ENCODE data around the gene PTH1R.

- no peak for TF ChIP-seq CTCF (IDR thresholded peaks at IDR 0.05)
- TF ChIP-seq POLR2A (IDR thresholded peaks at IDR 0.05): no peak
Observed at GRCh38 chr3:46897031-46897430, 19.5 kb downstream of the PTH1R start.

Data from heart left ventricle (tissue), 13 donors.